KMS-11 (cell line): ENCODE results near the gene GABBR2.

ENCODE experiments used
- H2AFZ ChIP-seq: fragments of 200-600 bp; sonication (generic); 2 replicates; pipeline ENCODE4 v1.6.1; 2016; ENCODE audit warnings: antibody characterized with exemption, mixed run types, low read depth
- H3K27ac ChIP-seq: fragments of 200-600 bp; sonication (generic); 2 replicates; pipeline ENCODE4 v1.6.1; 2016; ENCODE audit warnings: mild to moderate bottlenecking, mixed run types
- H3K27me3 ChIP-seq: fragments of 200-600 bp; sonication (generic); 2 replicates; pipeline ENCODE4 v1.6.1; 2017; ENCODE audit warnings: mild to moderate bottlenecking, low read depth, mixed run types, moderate library complexity; ENCODE audit not compliant: insufficient read depth
- H3K36me3 ChIP-seq: fragments of 200-600 bp; sonication (generic); 2 replicates; pipeline ENCODE4 v1.6.1; 2017; ENCODE audit warnings: mild to moderate bottlenecking, mixed run types; ENCODE audit not compliant: insufficient read depth
- H3K4me1 ChIP-seq: fragments of 200-600 bp; sonication (generic); 2 replicates; pipeline ENCODE4 v1.6.1; 2016; ENCODE audit warnings: mild to moderate bottlenecking, low read depth, mixed run types; ENCODE audit not compliant: poor library complexity, severe bottlenecking
- H3K4me2 ChIP-seq: fragments of 200-600 bp; sonication (generic); 2 replicates; pipeline ENCODE4 v1.7.0; 2016; ENCODE audit warnings: mild to moderate bottlenecking, mixed run types
- H3K4me3 ChIP-seq: fragments of 200-600 bp; sonication (generic); IDR thresholded peaks from 2 replicates; pipeline ENCODE4 v1.6.1; 2017; ENCODE audit warnings: low read depth, low read length, mixed read lengths; ENCODE audit not compliant: insufficient read depth
- H3K79me2 ChIP-seq: fragments of 200-600 bp; sonication (generic); 2 replicates; pipeline ENCODE4 v1.6.1; 2016; ENCODE audit warnings: low read depth, mixed run types; ENCODE audit not compliant: insufficient read depth
- H3K9ac ChIP-seq: fragments of 200-600 bp; sonication (generic); 2 replicates; pipeline ENCODE4 v1.6.1; 2016; ENCODE audit warnings: mild to moderate bottlenecking, mixed run types
- H4K20me1 ChIP-seq: fragments of 200-600 bp; sonication (generic); 2 replicates; pipeline ENCODE4 v1.6.1; 2016; ENCODE audit warnings: mild to moderate bottlenecking, mixed run types; ENCODE audit not compliant: insufficient read depth
- CTCF ChIP-seq: fragments of 200-600 bp; sonication (generic); conservative IDR thresholded peaks from 2 replicates; pipeline ENCODE4 v1.6.1; 2017; ENCODE audit warnings: low read depth, mild to moderate bottlenecking, antibody characterized with exemption, low read length, moderate library complexity, mixed read lengths

The GABBR2 gene

DNA sequence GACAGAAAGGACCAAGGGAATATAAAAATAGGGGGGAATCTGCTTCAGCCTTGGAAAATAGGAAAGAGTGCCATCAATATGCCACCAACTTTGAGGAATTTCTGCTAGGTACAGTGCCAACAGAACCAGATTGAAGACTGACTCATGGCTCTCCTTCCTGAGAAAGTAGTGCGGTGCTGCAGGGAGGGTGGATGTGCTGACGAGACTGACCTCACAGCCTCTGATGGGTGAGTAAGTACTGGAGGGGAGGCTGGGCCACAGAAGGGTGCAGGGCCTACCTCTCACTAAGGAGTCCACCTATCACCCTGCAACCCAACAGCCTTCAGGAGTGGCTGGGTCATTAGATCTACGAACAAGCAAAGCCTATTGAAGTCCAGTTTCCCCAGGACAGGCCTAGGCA lies 187.6 kb downstream of the GABBR2 start:
- Histone ChIP-seq H3K4me1 (no peaks in the 10 kb centered on the region), H3K4me3 (no peak overlapping the region), H4K20me1 (no peaks in the 10 kb centered on the region), H2AFZ (no peak overlapping the region), H3K9ac (no peak overlapping the region), H3K27ac (no peak overlapping the region), H3K27me3 (no peaks in the 10 kb centered on the region), H3K36me3 (no peaks in the 10 kb centered on the region), H3K4me2 (no peak overlapping the region), H3K79me2 (no peaks in the 10 kb centered on the region)
- TF ChIP-seq CTCF = no peak

GRCh38 chr9:98520221-98520960 lies 188.3 kb downstream of the GABBR2 start:
- Histone ChIP-seq H3K9ac (no peak overlapping the region), H3K27ac (no peak overlapping the region), H3K27me3 (no peaks in the 10 kb centered on the region), H3K4me2 (no peak overlapping the region), H3K36me3 (no peaks in the 10 kb centered on the region), H2AFZ (no peak overlapping the region), H3K79me2 (no peaks in the 10 kb centered on the region), H3K4me1 (no peaks in the 10 kb centered on the region), H4K20me1 (no peaks in the 10 kb centered on the region), H3K4me3 (no peak overlapping the region)
- no peak for TF ChIP-seq CTCF

- no peaks in the 10 kb centered on the region for H3K79me2 ChIP-seq
- TF ChIP-seq CTCF = no peak
- no peak overlapping the region for H3K27ac ChIP-seq
- H2AFZ ChIP-seq = no peak overlapping the region
- H3K4me3 ChIP-seq = no peak overlapping the region
- no peaks in the 10 kb centered on the region for H3K36me3 ChIP-seq
- no peak overlapping the region for H3K4me2 ChIP-seq
- H3K9ac ChIP-seq = no peak overlapping the region
- no peaks in the 10 kb centered on the region for H3K27me3 ChIP-seq
- no peaks in the 10 kb centered on the region for H4K20me1 ChIP-seq
- no peaks in the 10 kb centered on the region for H3K4me1 ChIP-seq
These were observed 189.1 kb downstream of the GABBR2 start for GRCh38 chr9:98519641-98520040.

DNA sequence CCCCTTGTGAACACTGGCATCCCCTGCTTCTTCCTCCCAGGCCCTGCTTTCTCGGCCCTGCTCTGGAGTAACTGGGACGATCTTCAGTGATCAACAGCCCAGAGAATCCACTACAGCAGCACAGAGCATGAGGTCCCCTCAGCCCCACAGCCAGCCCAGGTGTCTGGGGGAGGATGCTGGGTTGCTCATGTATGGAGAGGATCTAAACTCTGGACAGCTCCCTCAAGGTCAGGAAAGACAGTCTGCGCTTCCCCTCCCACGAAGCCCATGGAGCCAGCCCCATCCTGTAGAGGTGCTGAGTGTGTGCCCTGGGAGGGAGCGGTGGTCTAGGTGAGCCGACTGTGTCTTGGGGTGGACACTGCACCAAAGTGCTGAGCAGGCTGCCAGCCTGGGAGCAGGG lies 190.2 kb downstream of the GABBR2 start:
- TF ChIP-seq CTCF = no peak
- Histone ChIP-seq H2AFZ (no peak overlapping the region), H3K36me3 (no peaks in the 10 kb centered on the region), H3K4me2 (no peak overlapping the region), H3K27ac (no peak overlapping the region), H3K4me1 (no peaks in the 10 kb centered on the region), H3K4me3 (no peak overlapping the region), H3K79me2 (no peaks in the 10 kb centered on the region), H3K9ac (no peak overlapping the region), H4K20me1 (no peaks in the 10 kb centered on the region), H3K27me3 (no peaks in the 10 kb centered on the region)
